K562 (cell line): ENCODE results near the gene ABHD17B. TPM values are rescaled to one million over a fixed set of nuclear protein-coding genes. Genes with fewer than 3 reads are reported as not detected.

Experiments
- ATAC-seq: fragments of 200-7000 bp; cut with Tn5 transposase; 3 replicates; pipeline ENCODE4 v1.9.1; 2020; ENCODE audit warnings: moderate library complexity
- BruUV-seq: library from RNA; stranded (reverse); fragments of 400-500 nt; replicated peaks from 2 replicates; lab custom pipeline; 2021; lab: Mats Ljungman, UMichigan
- CTCF ChIA-PET: fragments of 300-600 bp; formaldehyde crosslinking; extraction: SDS; loops from one replicate; lab custom pipeline; 2021; ENCODE audit warnings: low intra/inter-chr PET ratio; lab: Yijun Ruan, JAX
- POLR2A ChIA-PET: fragments of 300-600, 350-650 bp; sonication (Branson Sonifier 250); formaldehyde crosslinking; extraction: SDS; loops from one replicate; lab custom pipeline; 2021; ENCODE audit warnings: antibody characterized with exemption, inconsistent platforms; lab: Yijun Ruan, JAX
- DNase-seq, 4 experiments: peaks; one replicate each; pipeline versions ENCODE4 v3.0.0 to v3.0.0-alpha.2; 2011 to 2018; ENCODE audit warnings: low spot score in 3 of 4, mixed read lengths in 3 of 4; ENCODE audit errors: extremely low read depth in 1 of 4
- FAIRE-seq: peaks from 2 replicates; lab custom pipeline; 2011; peaks lifted over from hg19 to GRCh38; lab: Jason Lieb, UNC
- H2AFZ ChIP-seq: 2 replicates; pipeline ENCODE4 v1.6.0; 2011; ENCODE audit warnings: low read depth, low read length, control low read depth, inconsistent platforms
- H3K27ac ChIP-seq: fragments of 200-600 bp; 3 replicates; pipeline ENCODE4 v1.8.0; 2011; ENCODE audit warnings: low read depth, mild to moderate bottlenecking, control low read depth, inconsistent platforms, low read length, moderate library complexity, mixed read lengths; ENCODE audit errors: extremely low read depth
- H3K27me3 ChIP-seq, 2 experiments: fragments of 300-600 bp in 1 of 2; 2 replicates in 1 of 2; 3 replicates in 1 of 2; pipeline versions ENCODE4 v1.6.0 to v1.8.0; 2011; ENCODE audit warnings: inconsistent platforms in 2 of 2, low read length in 2 of 2, mild to moderate bottlenecking in 1 of 2, mixed read lengths in 1 of 2, moderate library complexity in 1 of 2; ENCODE audit not compliant: control insufficient read depth in 2 of 2, insufficient read depth in 2 of 2
- H3K36me3 ChIP-seq: fragments of 300-600 bp; 3 replicates; pipeline ENCODE4 v1.8.0; 2011; ENCODE audit warnings: mild to moderate bottlenecking, low read length, inconsistent platforms; ENCODE audit not compliant: control insufficient read depth, insufficient read depth
- H3K4me1 ChIP-seq, 2 experiments: fragments of 200-600 bp in 1 of 2; replicated peaks in 1 of 2; 2 replicates in 1 of 2; 3 replicates in 1 of 2; pipeline versions ENCODE4 v1.5.1 to v1.8.0; 2011; ENCODE audit warnings: inconsistent platforms in 2 of 2, low read length in 2 of 2, mild to moderate bottlenecking in 1 of 2, mixed read lengths in 1 of 2, moderate library complexity in 1 of 2; ENCODE audit not compliant: control insufficient read depth in 2 of 2, insufficient read depth in 2 of 2
- H3K4me2 ChIP-seq: 2 replicates; pipeline ENCODE4 v1.6.1; 2011; ENCODE audit warnings: low read length, control low read depth, inconsistent platforms, mixed read lengths; ENCODE audit not compliant: insufficient read depth
- H3K4me3 ChIP-seq: fragments of 200-600 bp; sonication (generic), shearing (Covaris generic); 2 replicates; pipeline ENCODE4 v1.5.1; 2016; ENCODE audit warnings: control low read depth, inconsistent platforms
- H3K79me2 ChIP-seq: fragments of 200-600 bp; 3 replicates; pipeline ENCODE4 v1.8.0; 2011; ENCODE audit warnings: low read length, inconsistent platforms; ENCODE audit not compliant: control insufficient read depth, insufficient read depth
- H3K9ac ChIP-seq, 2 experiments: 2 replicates each; pipeline versions ENCODE4 v1.6.0 to v1.6.1; 2011; ENCODE audit warnings: low read depth in 2 of 2, low read length in 2 of 2, control low read depth in 1 of 2, inconsistent platforms in 1 of 2, mild to moderate bottlenecking in 1 of 2, mixed read lengths in 1 of 2; ENCODE audit not compliant: insufficient read depth in 1 of 2
- H3K9me1 ChIP-seq: one replicate; pipeline ENCODE4 v1.6.0; 2011; ENCODE audit warnings: inconsistent platforms, mild to moderate bottlenecking, low read length, moderate library complexity; ENCODE audit not compliant: control insufficient read depth, insufficient read depth
- H3K9me3 ChIP-seq: replicated peaks from 2 replicates; pipeline ENCODE4 v1.5.1; 2011; ENCODE audit warnings: low read depth, low read length, inconsistent platforms; ENCODE audit not compliant: control insufficient read depth, insufficient read depth
- H4K20me1 ChIP-seq: replicated peaks from 2 replicates; pipeline ENCODE4 v1.6.1; 2011; ENCODE audit warnings: low read length, inconsistent platforms, mixed read lengths; ENCODE audit not compliant: control insufficient read depth, insufficient read depth
- ESRRB ChIP-seq: fragments of 250-450 bp; sonication (Bioruptor Pico); IDR thresholded peaks from 2 replicates; pipeline ENCODE4 v1.5.0; 2020; ENCODE audit warnings: mild to moderate bottlenecking, moderate library complexity, borderline replicate concordance
- ETS2 ChIP-seq: IDR thresholded peaks from 2 replicates; pipeline ENCODE4 v1.6.1; 2016; ENCODE audit warnings: borderline replicate concordance, missing genetic modification characterization, mild to moderate bottlenecking, moderate library complexity, missing compliant biosample characterization; ENCODE audit not compliant: poor library complexity, severe bottlenecking
- HCFC1 ChIP-seq: IDR thresholded peaks from 2 replicates; pipeline ENCODE4 v1.6.1; 2012; ENCODE audit warnings: low read depth, low read length, improper control_type of control experiment
- MAFK ChIP-seq: IDR thresholded peaks from 2 replicates; pipeline ENCODE4 v1.6.1; 2011; ENCODE audit warnings: low read length, improper control_type of control experiment
- POLR2A ChIP-seq: fragments of 450-650 bp; conservative IDR thresholded peaks from 2 replicates; pipeline ENCODE4 v1.6.1; 2016
- ZNF282 ChIP-seq: sonication (generic); formaldehyde crosslinking; IDR thresholded peaks from 2 replicates; pipeline ENCODE4 v1.8.1; 2023; ENCODE audit warnings: missing genetic modification reagents
- ZNF316 ChIP-seq: fragments of 450-650 bp; IDR thresholded peaks from 2 replicates; pipeline ENCODE4 v1.6.1; 2016
- ZNF764 ChIP-seq: fragments of 250-450 bp; sonication (Bioruptor Pico); IDR thresholded peaks from 2 replicates; pipeline ENCODE4 v1.4.0; 2020; ENCODE audit warnings: low read depth, mild to moderate bottlenecking, moderate library complexity
- WGBS: fragments of 100-300 bp; shearing (Covaris generic); methylation state at CpG from one replicate; pipeline ENCODE4 v1.1.6; 2016; ENCODE audit warnings: low coverage, mixed read lengths; ENCODE audit not compliant: insufficient coverage; ENCODE audit errors: missing lambda C conversion rate; 5-methylcytosine and 5-hydroxymethylcytosine counted together
- in situ Hi-C: fragments of 300-500 bp; cut with MboI; formaldehyde crosslinking; loops from 4 replicates; pipeline ENCODE4 v1.15.0; 2018; ENCODE audit warnings: inconsistent platforms, mixed read lengths
- intact Hi-C: fragments of 100-400 bp; cut with micrococcal nuclease; formaldehyde crosslinking; loops from 2 replicates; pipeline ENCODE4 v1.14.2; 2022
- polyA plus RNA-seq, 8 experiments: library from polyadenylated mRNA; depleted of rRNA in 4 of 8; stranded (reverse) in 5 of 8; unstranded in 3 of 8; fragments of >200 nt; fragmentation: Nextera tagmentation in 2 of 8; fragmentation: Illumina TruSeq in 1 of 8; extraction: Ambion mirVana in 2 of 8; extraction: Trizol in 1 of 8; gene quantifications; 2 replicates each; pipeline versions ENCODE4 v1.2.1 to v1.2.3, GENCODE V29; 2011 to 2014; ENCODE audit warnings: inconsistent platforms in 1 of 8, missing spikeins in 1 of 8
- total RNA-seq, 7 experiments: library from RNA; depleted of rRNA in 6 of 7; stranded (reverse); fragments of >200 nt in 6 of 7; fragmentation: Illumina TruSeq in 2 of 7; extraction: Trizol in 2 of 7; gene quantifications; 2 replicates each; pipeline versions ENCODE4 v1.2.1 to v1.2.3, GENCODE V29; 2011 to 2021; ENCODE audit warnings: low replicate concordance in 1 of 7

Gene ABHD17B
- total and polyA plus RNA-seq, 9 of the 15 experiments (the other 6 are each of a cell fraction or from before 2014, with no cell fraction given), result 1.9 to 13.4 (median 10.1) TPM

GRCh38 chr9:71941998-71942567 is 31.1 kb upstream of the ABHD17B start:
- Histone ChIP-seq H3K27ac (no peak overlapping the region), H2AFZ (no peak overlapping the region), H4K20me1 (no peaks in the 10 kb centered on the region), H3K4me1 (no peaks in the 10 kb centered on the region), H3K79me2 (0 out of 3 replicates have a peak, but pooled peaks cover 4% of the 10 kb centered on the region), H3K36me3 (no peaks in the 10 kb centered on the region), H3K4me3 (no peak overlapping the region), H3K4me2 (no peak overlapping the region)
- DNase-seq, result no peak
- no TSS peak for BruUV-seq
- in situ Hi-C loops, result no loop called here
- TF ChIP-seq POLR2A (no peak), ZNF764 (CRISPR knock-in tag) (no peak), ETS2 (no peak)
- TF ChIP-seq, all 486 proteins: peak for 0
- intact Hi-C loops, result no loop called here
- ChIA-PET CTCF (no interaction called here), POLR2A (no interaction called here)
- Histone ChIP-seq H3K27me3 (no peaks in the 10 kb centered on the region), H3K9me1 (no peaks in the 10 kb centered on the region), H3K9ac (no peak overlapping the region), H3K9me3 (no peaks in the 10 kb centered on the region)
- no peak for ATAC-seq
- 95% methylated on average over 2 of the region's 2 CpGs for WGBS
- FAIRE-seq, result no peak

GRCh38 chr9:71941060-71941568 is 30.1 kb upstream of the ABHD17B start:
- 42% methylated on average over 2 of the region's 2 CpGs for WGBS

More at GRCh38 chr9:71941060-71941568, 30.1 kb upstream of the ABHD17B start:
- Histone ChIP-seq H3K4me1 (no peaks in the 10 kb centered on the region), H3K4me2 (no peak overlapping the region), H3K36me3 (no peaks in the 10 kb centered on the region), H3K9me1 (no peaks in the 10 kb centered on the region), H2AFZ (no peak overlapping the region), H3K79me2 (0 out of 3 replicates have a peak, but pooled peaks cover 4% of the 10 kb centered on the region), H3K27ac (no peak overlapping the region), H3K9me3 (no peaks in the 10 kb centered on the region), H3K9ac (no peak overlapping the region), H4K20me1 (no peaks in the 10 kb centered on the region), H3K4me3 (no peak overlapping the region), H3K27me3 (no peaks in the 10 kb centered on the region)
- no TSS peak for BruUV-seq
- in situ Hi-C loops, result no loop called here
- no peak for DNase-seq
- intact Hi-C loops, result no loop called here
- ATAC-seq, result no peak
- TF ChIP-seq ZNF316 (0 out of 2 replicates have a peak, but pooled peaks have one; percentile 35), ZNF282 (no peak), MAFK (0 out of 2 replicates have a peak, but pooled peaks have one; percentile 9), HCFC1 (no peak), ESRRB (CRISPR knock-in tag) (no peak)
- ChIA-PET CTCF (no interaction called here), POLR2A (no interaction called here)
- FAIRE-seq, result no peak
